ENCODE results near the gene RALBP1. TPM values are rescaled to one million over a fixed set of nuclear protein-coding genes. Genes with fewer than 3 reads are reported as not detected.

RALBP1 gene
- total and polyA plus RNA-seq, 9 of the 15 experiments (the other 6 are each of a cell fraction or from before 2014, with no cell fraction given): 10.9 to 70.0 (median 61.3) TPM

DNA sequence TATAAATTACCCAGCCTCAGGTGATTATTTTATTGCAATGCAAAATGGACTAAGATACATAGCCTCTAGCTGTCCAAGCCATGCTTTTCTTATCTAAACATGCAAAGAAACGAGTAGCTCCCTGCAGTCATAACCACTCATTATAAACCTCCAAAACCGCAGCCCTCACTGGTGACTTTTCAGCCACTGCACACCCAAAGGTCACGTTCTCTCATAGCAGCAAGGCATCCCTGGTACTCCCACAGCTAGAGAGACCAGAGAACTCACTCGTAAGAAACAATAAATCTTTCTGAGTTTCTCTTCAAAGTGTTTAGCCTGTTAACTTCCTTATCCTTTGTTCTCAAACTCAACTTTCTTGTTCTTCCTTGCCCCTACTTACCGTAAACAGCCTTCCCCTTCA is 28.5 kb upstream of the RALBP1 start (continued):
- TF ChIP-seq, protein P1, sequence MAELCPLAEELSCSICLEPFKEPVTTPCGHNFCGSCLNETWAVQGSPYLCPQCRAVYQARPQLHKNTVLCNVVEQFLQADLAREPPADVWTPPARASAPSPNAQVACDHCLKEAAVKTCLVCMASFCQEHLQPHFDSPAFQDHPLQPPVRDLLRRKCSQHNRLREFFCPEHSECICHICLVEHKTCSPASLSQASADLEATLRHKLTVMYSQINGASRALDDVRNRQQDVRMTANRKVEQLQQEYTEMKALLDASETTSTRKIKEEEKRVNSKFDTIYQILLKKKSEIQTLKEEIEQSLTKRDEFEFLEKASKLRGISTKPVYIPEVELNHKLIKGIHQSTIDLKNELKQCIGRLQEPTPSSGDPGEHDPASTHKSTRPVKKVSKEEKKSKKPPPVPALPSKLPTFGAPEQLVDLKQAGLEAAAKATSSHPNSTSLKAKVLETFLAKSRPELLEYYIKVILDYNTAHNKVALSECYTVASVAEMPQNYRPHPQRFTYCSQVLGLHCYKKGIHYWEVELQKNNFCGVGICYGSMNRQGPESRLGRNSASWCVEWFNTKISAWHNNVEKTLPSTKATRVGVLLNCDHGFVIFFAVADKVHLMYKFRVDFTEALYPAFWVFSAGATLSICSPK (IDR thresholded peaks at IDR 0.05; ENCODE audit: borderline replicate concordance): no peak
- TF ChIP-seq MCM2 (IDR thresholded peaks at IDR 0.05; ENCODE audit: low read depth): no peak
- TF ChIP-seq TCF3 (CRISPR knock-in tag; IDR thresholded peaks at IDR 0.05): peak; percentile 63
- peak; percentile 95 for TF ChIP-seq ZNF766 (CRISPR knock-in tag; conservative IDR thresholded peaks at IDR 0.05)
- TF ChIP-seq, protein P2, sequence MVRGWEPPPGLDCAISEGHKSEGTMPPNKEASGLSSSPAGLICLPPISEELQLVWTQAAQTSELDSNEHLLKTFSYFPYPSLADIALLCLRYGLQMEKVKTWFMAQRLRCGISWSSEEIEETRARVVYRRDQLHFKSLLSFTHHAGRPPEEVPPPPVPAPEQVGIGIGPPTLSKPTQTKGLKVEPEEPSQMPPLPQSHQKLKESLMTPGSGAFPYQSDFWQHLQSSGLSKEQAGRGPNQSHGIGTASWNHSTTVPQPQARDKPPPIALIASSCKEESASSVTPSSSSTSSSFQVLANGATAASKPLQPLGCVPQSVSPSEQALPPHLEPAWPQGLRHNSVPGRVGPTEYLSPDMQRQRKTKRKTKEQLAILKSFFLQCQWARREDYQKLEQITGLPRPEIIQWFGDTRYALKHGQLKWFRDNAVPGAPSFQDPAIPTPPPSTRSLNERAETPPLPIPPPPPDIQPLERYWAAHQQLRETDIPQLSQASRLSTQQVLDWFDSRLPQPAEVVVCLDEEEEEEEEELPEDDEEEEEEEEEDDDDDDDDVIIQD (CRISPR knock-in tag; IDR thresholded peaks at IDR 0.05): no peak
- no peak for TF ChIP-seq NFRKB (IDR thresholded peaks at IDR 0.05; ENCODE audit: low read depth)
- peak; percentile 91 for TF ChIP-seq ZBTB1 (CRISPR knock-in tag; IDR thresholded peaks at IDR 0.05; ENCODE audit: borderline replicate concordance, low read depth)
- 0 out of 2 replicates have a peak, but pooled peaks have one; percentile 21 for TF ChIP-seq GABPB1 (CRISPR knock-in tag; IDR thresholded peaks at IDR 0.05)
- no peak for TF ChIP-seq ZNF444 (CRISPR knock-in tag; IDR thresholded peaks at IDR 0.05)
- peak; percentile 43; the same call in 1 of the 2 replicates for TF ChIP-seq BHLHE40 (IDR thresholded peaks at IDR 0.05; ENCODE audit: low read length)
- no peak for TF ChIP-seq BRCA1 (IDR thresholded peaks at IDR 0.05)
- no peak for TF ChIP-seq BRCA1 (CRISPR knock-in tag; IDR thresholded peaks at IDR 0.05)
- TF ChIP-seq SP1 (CRISPR knock-in tag; IDR thresholded peaks at IDR 0.05): no peak
- peak; percentile 52; the same call in 1 of the 2 replicates for TF ChIP-seq ESRRA (IDR thresholded peaks at IDR 0.05; ENCODE audit: borderline replicate concordance, low read depth)
- peak; percentile 50; the same call in 1 of the 2 replicates for TF ChIP-seq CBFA2T3 (IDR thresholded peaks at IDR 0.05)
- TF ChIP-seq, protein P3, sequence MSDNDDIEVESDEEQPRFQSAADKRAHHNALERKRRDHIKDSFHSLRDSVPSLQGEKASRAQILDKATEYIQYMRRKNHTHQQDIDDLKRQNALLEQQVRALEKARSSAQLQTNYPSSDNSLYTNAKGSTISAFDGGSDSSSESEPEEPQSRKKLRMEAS (CRISPR knock-in tag; IDR thresholded peaks at IDR 0.05): peak; percentile 58; the same call in 1 of the 2 replicates
- TF ChIP-seq DPF2 (IDR thresholded peaks at IDR 0.05): 0 out of 2 replicates have a peak, but pooled peaks have one; percentile 11
- no peak for TF ChIP-seq ZNF584 (CRISPR knock-in tag; IDR thresholded peaks at IDR 0.05; ENCODE audit: low read depth)
- TF ChIP-seq ZNF12 (CRISPR knock-in tag; IDR thresholded peaks at IDR 0.05): peak; percentile 88; the same call in 1 of the 2 replicates
- peak; percentile 88 for TF ChIP-seq CBFB (CRISPR knock-in tag; IDR thresholded peaks at IDR 0.05)
- 0 out of 4 replicates have a peak, but pooled peaks of 1 of the 2 experiments have one; percentile 16 for TF ChIP-seq TRIM24 (IDR thresholded peaks at IDR 0.05)
- no peak for TF ChIP-seq CAMTA2 (CRISPR knock-in tag; conservative IDR thresholded peaks at IDR 0.05)
- TF ChIP-seq ZNF644 (tag; IDR thresholded peaks at IDR 0.05; ENCODE audit: low read depth): no peak
- TF ChIP-seq, protein P4, sequence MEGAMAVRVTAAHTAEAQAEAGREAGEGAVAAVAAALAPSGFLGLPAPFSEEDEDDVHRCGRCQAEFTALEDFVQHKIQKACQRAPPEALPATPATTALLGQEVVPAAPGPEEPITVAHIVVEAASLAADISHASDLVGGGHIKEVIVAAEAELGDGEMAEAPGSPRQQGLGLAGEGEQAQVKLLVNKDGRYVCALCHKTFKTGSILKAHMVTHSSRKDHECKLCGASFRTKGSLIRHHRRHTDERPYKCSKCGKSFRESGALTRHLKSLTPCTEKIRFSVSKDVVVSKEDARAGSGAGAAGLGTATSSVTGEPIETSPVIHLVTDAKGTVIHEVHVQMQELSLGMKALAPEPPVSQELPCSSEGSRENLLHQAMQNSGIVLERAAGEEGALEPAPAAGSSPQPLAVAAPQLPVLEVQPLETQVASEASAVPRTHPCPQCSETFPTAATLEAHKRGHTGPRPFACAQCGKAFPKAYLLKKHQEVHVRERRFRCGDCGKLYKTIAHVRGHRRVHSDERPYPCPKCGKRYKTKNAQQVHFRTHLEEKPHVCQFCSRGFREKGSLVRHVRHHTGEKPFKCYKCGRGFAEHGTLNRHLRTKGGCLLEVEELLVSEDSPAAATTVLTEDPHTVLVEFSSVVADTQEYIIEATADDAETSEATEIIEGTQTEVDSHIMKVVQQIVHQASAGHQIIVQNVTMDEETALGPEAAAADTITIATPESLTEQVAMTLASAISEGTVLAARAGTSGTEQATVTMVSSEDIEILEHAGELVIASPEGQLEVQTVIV (CRISPR knock-in tag; IDR thresholded peaks at IDR 0.05; ENCODE audit: borderline replicate concordance): no peak
- TF ChIP-seq, protein P5, sequence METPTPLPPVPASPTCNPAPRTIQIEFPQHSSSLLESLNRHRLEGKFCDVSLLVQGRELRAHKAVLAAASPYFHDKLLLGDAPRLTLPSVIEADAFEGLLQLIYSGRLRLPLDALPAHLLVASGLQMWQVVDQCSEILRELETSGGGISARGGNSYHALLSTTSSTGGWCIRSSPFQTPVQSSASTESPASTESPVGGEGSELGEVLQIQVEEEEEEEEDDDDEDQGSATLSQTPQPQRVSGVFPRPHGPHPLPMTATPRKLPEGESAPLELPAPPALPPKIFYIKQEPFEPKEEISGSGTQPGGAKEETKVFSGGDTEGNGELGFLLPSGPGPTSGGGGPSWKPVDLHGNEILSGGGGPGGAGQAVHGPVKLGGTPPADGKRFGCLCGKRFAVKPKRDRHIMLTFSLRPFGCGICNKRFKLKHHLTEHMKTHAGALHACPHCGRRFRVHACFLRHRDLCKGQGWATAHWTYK (CRISPR knock-in tag; IDR thresholded peaks at IDR 0.05): no peak

All from K562 (cell line).